B cell (primary cell): ENCODE results near the gene SP3. TPM values are rescaled to one million over a fixed set of nuclear protein-coding genes. Genes with fewer than 3 reads are reported as not detected.

Experiments used
- ATAC-seq: fragments of 200-7000 bp; cut with Tn5 transposase; one replicate; pipeline ENCODE4 v1.10.0; 2021; ENCODE audit warnings: low read depth, mild to moderate bottlenecking, moderate number of reproducible peaks, moderate library complexity
- CTCF ChIA-PET: fragments of 350-600 bp; sonication (Branson Sonifier 250); formaldehyde crosslinking; loops from one replicate; lab custom pipeline; 2021; ENCODE audit warnings: antibody characterized with exemption, inconsistent platforms; lab: Charles Lee
- POLR2A ChIA-PET: fragments of 350-600 bp; sonication (Branson Sonifier 250); formaldehyde crosslinking; loops from one replicate; lab custom pipeline; 2021; ENCODE audit warnings: antibody characterized with exemption; lab: Charles Lee
- DNase-seq: peaks from one replicate; pipeline ENCODE4 v3.0.0; 2013
- H2AFZ ChIP-seq: 2 replicates; pipeline ENCODE4 v1.6.1; 2012; ENCODE audit warnings: mild to moderate bottlenecking, low read depth, low read length; ENCODE audit not compliant: insufficient read depth, poor library complexity, severe bottlenecking
- H3K27ac ChIP-seq, 2 donors: 1 replicate in 1 of 2; 2 replicates in 1 of 2; pipeline ENCODE4 v1.5.1; 2012 to 2013; ENCODE audit warnings: low read length in 2 of 2, mild to moderate bottlenecking in 2 of 2, moderate library complexity in 1 of 2
- H3K27me3 ChIP-seq, 4 experiments: fragments of 200-600 bp in 1 of 4; sonication (generic) in 1 of 4; replicated peaks in 1 of 4; 1 replicate in 2 of 4; 2 replicates in 2 of 4; pipeline versions ENCODE4 v1.6.1 to v1.7.0; 2013 to 2016; ENCODE audit warnings: low read length in 3 of 4, mild to moderate bottlenecking in 2 of 4, mixed read lengths in 1 of 4, moderate library complexity in 1 of 4; ENCODE audit not compliant: insufficient read depth in 4 of 4, control insufficient read depth in 3 of 4; ENCODE audit errors: control extremely low read depth in 1 of 4
- H3K36me3 ChIP-seq, 2 experiments: replicated peaks in 1 of 2; 1 replicate in 1 of 2; 2 replicates in 1 of 2; pipeline versions ENCODE4 v1.6.1 to v1.7.1; 2013; ENCODE audit warnings: low read length in 1 of 2; ENCODE audit not compliant: insufficient read depth in 2 of 2, control insufficient read depth in 1 of 2; ENCODE audit errors: control extremely low read depth in 1 of 2, extremely low read depth in 1 of 2
- H3K4me1 ChIP-seq, 2 donors: fragments of 200-600 bp in 1 of 2; sonication (generic) in 1 of 2; 1 replicate in 1 of 2; 2 replicates in 1 of 2; pipeline versions ENCODE4 v1.5.1 to v1.6.1; 2013 to 2017; ENCODE audit warnings: low read length in 2 of 2; ENCODE audit not compliant: control insufficient read depth in 2 of 2, insufficient read depth in 2 of 2
- H3K4me2 ChIP-seq: replicated peaks from 2 replicates; pipeline ENCODE3; 2012; ENCODE audit warnings: mild to moderate bottlenecking, low read depth, low read length; ENCODE audit not compliant: poor library complexity, severe bottlenecking
- H3K4me3 ChIP-seq, 5 experiments: fragments of 200-600 bp in 1 of 5; sonication (generic) in 1 of 5; 1 replicate in 3 of 5; 2 replicates in 2 of 5; pipeline versions ENCODE4 v1.5.1 to v1.7.0; 2011 to 2016; ENCODE audit warnings: low read length in 4 of 5, mild to moderate bottlenecking in 4 of 5, low read depth in 2 of 5, control low read depth in 1 of 5, moderate library complexity in 1 of 5; ENCODE audit not compliant: insufficient read depth in 1 of 5; ENCODE audit errors: control extremely low read depth in 1 of 5, extremely low read depth in 1 of 5
- H3K79me2 ChIP-seq: fragments of 200-600 bp; sonication (generic); one replicate; pipeline ENCODE4 v1.6.0; 2016; ENCODE audit warnings: low read length; ENCODE audit not compliant: control insufficient read depth, insufficient read depth
- H3K9ac ChIP-seq: fragments of 200-600 bp; sonication (generic); 2 replicates; pipeline ENCODE4 v1.6.1; 2017; ENCODE audit warnings: mild to moderate bottlenecking, low read length, moderate library complexity
- H3K9me3 ChIP-seq, 3 donors: one replicate each; pipeline versions ENCODE4 v1.6.1 to v1.7.1; 2013; ENCODE audit warnings: low read length in 2 of 3; ENCODE audit not compliant: control insufficient read depth in 2 of 3, insufficient read depth in 1 of 3; ENCODE audit errors: control extremely low read depth in 1 of 3
- H4K20me1 ChIP-seq: 2 replicates; pipeline ENCODE4 v1.6.0; 2012; ENCODE audit warnings: mild to moderate bottlenecking, low read length; ENCODE audit not compliant: insufficient read depth, control insufficient read depth, poor library complexity, severe bottlenecking
- H3K27ac Mint-ChIP-seq: one replicate; pipeline ENCODE4 v1.8.0; 2021; ENCODE audit warnings: mixed read lengths
- H3K27me3 Mint-ChIP-seq: one replicate; pipeline ENCODE4 v1.8.0; 2021; ENCODE audit warnings: mixed read lengths
- H3K4me1 Mint-ChIP-seq: one replicate; pipeline ENCODE4 v1.8.0; 2021; ENCODE audit warnings: mixed read lengths
- H3K4me3 Mint-ChIP-seq: one replicate; pipeline ENCODE4 v1.8.0; 2021; ENCODE audit warnings: mixed read lengths
- H3K9me3 Mint-ChIP-seq: one replicate; pipeline ENCODE4 v1.8.0; 2022; ENCODE audit warnings: mixed read lengths; ENCODE audit not compliant: insufficient read depth
- EZH2 ChIP-seq: IDR thresholded peaks from 2 replicates; pipeline ENCODE4 v1.6.1; 2012; ENCODE audit warnings: borderline replicate concordance, low read depth, mild to moderate bottlenecking, moderate library complexity, low read length; ENCODE audit not compliant: insufficient read depth, poor library complexity, severe bottlenecking
- WGBS: methylation state at CpG from one replicate; pipeline ENCODE4 v1.1.5; 2013; ENCODE audit warnings: missing lambda C conversion rate; ENCODE audit not compliant: insufficient coverage; 5-methylcytosine and 5-hydroxymethylcytosine counted together
- intact Hi-C: fragments of 100-400 bp; cut with micrococcal nuclease; formaldehyde crosslinking; loops from one replicate; pipeline ENCODE4 v1.10.0; 2022
- polyA plus RNA-seq: library from polyadenylated mRNA; depleted of rRNA; stranded (reverse); fragments of >200 nt; gene quantifications from 2 replicates; pipeline ENCODE4 v1.2.3, GENCODE V29; 2012
- total RNA-seq, 2 donors: library from RNA; stranded (reverse); fragments of 120-200 nt in 1 of 2; gene quantifications; 1 replicate in 1 of 2; 2 replicates in 1 of 2; pipeline versions ENCODE4 v1.2.3 to v1.2.4, GENCODE V29; 2013 to 2022
- TF ChIP-seq, protein P1 (sequence below): fragments of 200-600 bp; IDR thresholded peaks from one replicate; pipeline ENCODE4 v1.8.0; 2022; ENCODE audit warnings: antibody characterized with exemption, mild to moderate bottlenecking

SP3 gene
- total and polyA plus RNA-seq, 2 donors (not counting 1 experiment from before 2014, with no cell fraction given), result 31.9 to 152 TPM

- H2AFZ ChIP-seq, result no peak overlapping the region
- no peak for DNase-seq
- ATAC-seq, result no peak
- peaks cover 0 to 61% of the 10 kb centered on the region in 2 experiments for H3K36me3 ChIP-seq
- intact Hi-C loops, result loop anchor here (2.0 kb wide), 1 partner anchor 14 kb away; no protein-coding TSS in a partner anchor
- H3K4me3 ChIP-seq, result no peak overlapping the region
- H3K4me2 ChIP-seq, result no peak overlapping the region
- Mint-ChIP-seq H3K27ac (no peak overlapping the region), H3K4me3 (no peak overlapping the region), H3K9me3 (no peaks in the 10 kb centered on the region), H3K4me1 (peaks cover 82% of the 10 kb centered on the region), H3K27me3 (no peaks in the 10 kb centered on the region)
- WGBS, result 89% methylated on average over 3 of the region's 4 CpGs
- CTCF ChIA-PET, result interaction anchor here (0.8 to 1.7 kb wide), 3 partner anchors 15 to 85 kb away, joined by 3 to 4 read pairs (median 3); no protein-coding TSS in a partner anchor
- no peak for TF ChIP-seq EZH2
- TF ChIP-seq, protein P1, sequence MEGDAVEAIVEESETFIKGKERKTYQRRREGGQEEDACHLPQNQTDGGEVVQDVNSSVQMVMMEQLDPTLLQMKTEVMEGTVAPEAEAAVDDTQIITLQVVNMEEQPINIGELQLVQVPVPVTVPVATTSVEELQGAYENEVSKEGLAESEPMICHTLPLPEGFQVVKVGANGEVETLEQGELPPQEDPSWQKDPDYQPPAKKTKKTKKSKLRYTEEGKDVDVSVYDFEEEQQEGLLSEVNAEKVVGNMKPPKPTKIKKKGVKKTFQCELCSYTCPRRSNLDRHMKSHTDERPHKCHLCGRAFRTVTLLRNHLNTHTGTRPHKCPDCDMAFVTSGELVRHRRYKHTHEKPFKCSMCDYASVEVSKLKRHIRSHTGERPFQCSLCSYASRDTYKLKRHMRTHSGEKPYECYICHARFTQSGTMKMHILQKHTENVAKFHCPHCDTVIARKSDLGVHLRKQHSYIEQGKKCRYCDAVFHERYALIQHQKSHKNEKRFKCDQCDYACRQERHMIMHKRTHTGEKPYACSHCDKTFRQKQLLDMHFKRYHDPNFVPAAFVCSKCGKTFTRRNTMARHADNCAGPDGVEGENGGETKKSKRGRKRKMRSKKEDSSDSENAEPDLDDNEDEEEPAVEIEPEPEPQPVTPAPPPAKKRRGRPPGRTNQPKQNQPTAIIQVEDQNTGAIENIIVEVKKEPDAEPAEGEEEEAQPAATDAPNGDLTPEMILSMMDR, result no peak
- no peak overlapping the region for H3K9ac ChIP-seq
- peaks cover 100% of the 10 kb centered on the region for H3K79me2 ChIP-seq
- peaks cover 15 to 50% of the 10 kb centered on the region in 2 donors for H3K4me1 ChIP-seq
- H3K9me3 ChIP-seq, result no peaks in the 10 kb centered on the region
- POLR2A ChIA-PET, result no interaction called here
- no peaks in the 10 kb centered on the region for H3K27me3 ChIP-seq
- H4K20me1 ChIP-seq, result peaks cover 77% of the 10 kb centered on the region
- H3K27ac ChIP-seq, result no peak overlapping the region
Observed at GRCh38 chr2:173955004-173955403, 10.2 kb downstream of the SP3 start.

GRCh38 chr2:173953047-173953424, 12.1 kb downstream of the SP3 start:
- Histone ChIP-seq H3K4me3 (no peak overlapping the region), H2AFZ (no peak overlapping the region), H3K4me2 (no peak overlapping the region), H3K9me3 (no peaks in the 10 kb centered on the region), H4K20me1 (peaks cover 77% of the 10 kb centered on the region), H3K36me3 (peaks cover 0 to 60% of the 10 kb centered on the region in 2 experiments), H3K27me3 (no peaks in the 10 kb centered on the region), H3K27ac (no peak overlapping the region), H3K9ac (no peak overlapping the region), H3K4me1 (peaks cover 10 to 47% of the 10 kb centered on the region in 2 donors), H3K79me2 (peaks cover 99% of the 10 kb centered on the region)
- 100% methylated on average over 2 of the region's 3 CpGs for WGBS
- intact Hi-C loops, result loop anchor here (5.0 kb wide), 1 partner anchor 36 kb away; no protein-coding TSS in a partner anchor
- ATAC-seq, result no peak
- Mint-ChIP-seq H3K27me3 (no peaks in the 10 kb centered on the region), H3K27ac (no peak overlapping the region), H3K4me3 (no peak overlapping the region), H3K4me1 (peaks cover 78% of the 10 kb centered on the region), H3K9me3 (no peaks in the 10 kb centered on the region)
- TF ChIP-seq, protein P1, result no peak
- TF ChIP-seq EZH2, result no peak
- ChIA-PET POLR2A (no interaction called here), CTCF (no interaction called here)
- no peak for DNase-seq
